ENCODE measurements around the gene CD1C. TPM values are rescaled to one million over a fixed set of nuclear protein-coding genes. Genes with fewer than 3 reads are reported as not detected.

The CD1C gene
- polyA plus RNA-seq, 2 of the 4 experiments (the other 2 are of a cell fraction) = not detected

DNA sequence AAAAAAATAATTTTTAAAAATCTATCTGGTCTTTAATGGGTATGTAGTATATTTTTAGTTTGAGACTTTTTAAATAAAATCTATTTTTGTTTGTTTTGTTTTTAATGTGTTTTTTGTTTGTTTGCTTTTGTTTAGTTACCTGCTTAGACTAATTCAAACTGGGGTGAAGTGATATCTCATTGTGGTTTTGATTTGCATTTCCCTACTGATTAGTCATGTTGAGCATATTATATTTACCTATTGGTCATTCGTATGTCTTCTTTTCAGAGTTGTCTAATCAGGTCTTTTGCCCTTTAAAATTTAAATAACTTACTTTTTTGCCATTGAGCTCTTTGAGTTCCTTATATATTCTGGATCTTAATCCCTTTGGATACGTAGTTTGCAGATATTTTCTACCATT is 21.3 kb downstream of the CD1C start:
- DNase-seq (ENCODE audit: low read depth in 1 of 2, low spot score in 1 of 2) (no peak), FAIRE-seq (no peak), ATAC-seq (no peak)
- CTCF ChIA-PET = no interaction called here
- H3K9me3 ChIP-seq = peaks cover 3% of the 10 kb centered on the region; the same call in 1 of the 3 replicates
- H3K4me2 ChIP-seq = no peak overlapping the region
- H3K4me3 ChIP-seq = no peak overlapping the region
- no peak overlapping the region for H3K27ac ChIP-seq
- no peak for TF ChIP-seq GATA3 (IDR thresholded peaks at IDR 0.05; ENCODE audit: borderline replicate concordance)
- TF ChIP-seq BHLHE40 (IDR thresholded peaks at IDR 0.05; ENCODE audit: low read depth, low read length) = no peak
- TF ChIP-seq FOSB (CRISPR knock-in tag; IDR thresholded peaks at IDR 0.05) = no peak
- no peak for TF ChIP-seq RCOR1 (IDR thresholded peaks at IDR 0.05; ENCODE audit: low read depth, low read length)
- TF ChIP-seq CHD4 (IDR thresholded peaks at IDR 0.05; ENCODE audit: borderline replicate concordance) = no peak
- no peak for TF ChIP-seq CHD2 (IDR thresholded peaks at IDR 0.05; ENCODE audit: low read length, partially characterized antibody)
- TF ChIP-seq, protein P1, sequence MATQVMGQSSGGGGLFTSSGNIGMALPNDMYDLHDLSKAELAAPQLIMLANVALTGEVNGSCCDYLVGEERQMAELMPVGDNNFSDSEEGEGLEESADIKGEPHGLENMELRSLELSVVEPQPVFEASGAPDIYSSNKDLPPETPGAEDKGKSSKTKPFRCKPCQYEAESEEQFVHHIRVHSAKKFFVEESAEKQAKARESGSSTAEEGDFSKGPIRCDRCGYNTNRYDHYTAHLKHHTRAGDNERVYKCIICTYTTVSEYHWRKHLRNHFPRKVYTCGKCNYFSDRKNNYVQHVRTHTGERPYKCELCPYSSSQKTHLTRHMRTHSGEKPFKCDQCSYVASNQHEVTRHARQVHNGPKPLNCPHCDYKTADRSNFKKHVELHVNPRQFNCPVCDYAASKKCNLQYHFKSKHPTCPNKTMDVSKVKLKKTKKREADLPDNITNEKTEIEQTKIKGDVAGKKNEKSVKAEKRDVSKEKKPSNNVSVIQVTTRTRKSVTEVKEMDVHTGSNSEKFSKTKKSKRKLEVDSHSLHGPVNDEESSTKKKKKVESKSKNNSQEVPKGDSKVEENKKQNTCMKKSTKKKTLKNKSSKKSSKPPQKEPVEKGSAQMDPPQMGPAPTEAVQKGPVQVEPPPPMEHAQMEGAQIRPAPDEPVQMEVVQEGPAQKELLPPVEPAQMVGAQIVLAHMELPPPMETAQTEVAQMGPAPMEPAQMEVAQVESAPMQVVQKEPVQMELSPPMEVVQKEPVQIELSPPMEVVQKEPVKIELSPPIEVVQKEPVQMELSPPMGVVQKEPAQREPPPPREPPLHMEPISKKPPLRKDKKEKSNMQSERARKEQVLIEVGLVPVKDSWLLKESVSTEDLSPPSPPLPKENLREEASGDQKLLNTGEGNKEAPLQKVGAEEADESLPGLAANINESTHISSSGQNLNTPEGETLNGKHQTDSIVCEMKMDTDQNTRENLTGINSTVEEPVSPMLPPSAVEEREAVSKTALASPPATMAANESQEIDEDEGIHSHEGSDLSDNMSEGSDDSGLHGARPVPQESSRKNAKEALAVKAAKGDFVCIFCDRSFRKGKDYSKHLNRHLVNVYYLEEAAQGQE (IDR thresholded peaks at IDR 0.05) = no peak
- TF ChIP-seq, protein P2, sequence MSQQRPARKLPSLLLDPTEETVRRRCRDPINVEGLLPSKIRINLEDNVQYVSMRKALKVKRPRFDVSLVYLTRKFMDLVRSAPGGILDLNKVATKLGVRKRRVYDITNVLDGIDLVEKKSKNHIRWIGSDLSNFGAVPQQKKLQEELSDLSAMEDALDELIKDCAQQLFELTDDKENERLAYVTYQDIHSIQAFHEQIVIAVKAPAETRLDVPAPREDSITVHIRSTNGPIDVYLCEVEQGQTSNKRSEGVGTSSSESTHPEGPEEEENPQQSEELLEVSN (IDR thresholded peaks at IDR 0.05; ENCODE audit: borderline replicate concordance, low read depth) = no peak
- no peak for TF ChIP-seq SREBF2 (IDR thresholded peaks at IDR 0.05)
- TF ChIP-seq RARB (CRISPR knock-in tag; IDR thresholded peaks at IDR 0.05) = no peak
- no peaks in the 10 kb centered on the region for H3K4me1 ChIP-seq
- POLR2A ChIA-PET = no interaction called here
- WGBS (ENCODE audit: missing lambda C conversion rate) = 1% methylated on average over 2 of the region's 2 CpGs

DNA sequence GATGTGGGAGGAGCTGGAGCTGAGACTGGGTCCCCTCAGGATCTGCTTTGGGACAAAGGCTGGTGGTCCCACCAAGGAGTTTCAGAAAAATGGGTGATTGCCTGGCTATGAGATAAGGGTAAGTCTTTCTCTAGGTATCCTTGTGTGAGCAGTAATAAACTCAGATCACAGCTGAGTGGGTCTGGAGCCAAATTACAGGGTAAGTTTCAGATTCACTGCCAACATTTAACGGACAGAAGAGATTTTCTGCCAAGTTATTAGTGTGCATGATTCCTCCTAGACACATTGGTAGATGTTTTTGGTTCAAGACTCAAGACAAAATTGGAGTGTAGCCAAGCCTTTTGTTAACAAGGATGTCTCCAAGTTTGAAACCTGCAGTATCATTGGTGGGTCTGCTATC is 34.1 kb downstream of the CD1C start:
- DNase-seq (ENCODE audit: low read depth in 1 of 2, low spot score in 1 of 2) (no peak), FAIRE-seq (no peak), ATAC-seq (no peak)
- H3K4me3 ChIP-seq = no peak overlapping the region
- CTCF ChIA-PET = no interaction called here
- TF ChIP-seq FOXS1 (CRISPR knock-in tag; IDR thresholded peaks at IDR 0.05) (no peak), FOSB (CRISPR knock-in tag; IDR thresholded peaks at IDR 0.05) (no peak), RCOR1 (IDR thresholded peaks at IDR 0.05; ENCODE audit: low read depth, low read length) (no peak), RFX5 (IDR thresholded peaks at IDR 0.05) (no peak), KDM1A (IDR thresholded peaks at IDR 0.05; ENCODE audit: low read depth) (no peak), MYC (IDR thresholded peaks at IDR 0.05; ENCODE audit: borderline replicate concordance, low read length) (no peak)
- TF ChIP-seq, protein P3, sequence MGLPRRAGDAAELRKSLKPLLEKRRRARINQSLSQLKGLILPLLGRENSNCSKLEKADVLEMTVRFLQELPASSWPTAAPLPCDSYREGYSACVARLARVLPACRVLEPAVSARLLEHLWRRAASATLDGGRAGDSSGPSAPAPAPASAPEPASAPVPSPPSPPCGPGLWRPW (IDR thresholded peaks at IDR 0.05) = no peak
- H3K4me1 ChIP-seq = no peaks in the 10 kb centered on the region
- WGBS (ENCODE audit: missing lambda C conversion rate) = 0% methylated on average over 1 of the region's 1 CpG
- no peak overlapping the region for H3K27ac ChIP-seq
- POLR2A ChIA-PET = no interaction called here
- no peak overlapping the region for H3K4me2 ChIP-seq
- no peaks in the 10 kb centered on the region for H3K9me3 ChIP-seq

DNA sequence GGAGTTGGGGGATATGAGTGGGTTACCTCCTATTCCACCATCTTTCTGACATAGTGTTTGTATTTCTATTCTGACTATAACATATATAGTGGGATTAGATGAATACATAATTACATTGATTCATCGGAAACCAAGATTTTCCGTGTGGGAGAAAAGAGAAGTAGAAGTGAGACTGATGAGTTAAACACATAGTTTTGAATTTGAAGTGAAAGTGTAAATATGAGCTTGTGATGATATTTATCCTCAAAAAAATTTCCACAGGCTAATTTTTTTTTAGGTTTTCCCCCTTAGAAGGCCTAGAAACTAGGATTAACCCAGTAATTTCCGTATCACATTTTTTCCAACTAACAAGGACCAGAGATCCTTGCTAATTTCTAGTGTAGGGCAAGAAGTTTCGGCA is 34.7 kb downstream of the CD1C start:
- FAIRE-seq (no peak), ATAC-seq (no peak), DNase-seq (ENCODE audit: low read depth in 1 of 2, low spot score in 1 of 2) (no peak)
- no peak overlapping the region for H3K4me3 ChIP-seq
- no peak overlapping the region for H3K27ac ChIP-seq
- H3K9me3 ChIP-seq = no peaks in the 10 kb centered on the region
- no peak for TF ChIP-seq HOXB13 (CRISPR knock-in tag; IDR thresholded peaks at IDR 0.05; ENCODE audit: low read depth)
- no peak for TF ChIP-seq HOXA7 (CRISPR knock-in tag; IDR thresholded peaks at IDR 0.05)
- TF ChIP-seq POLR2A (IDR thresholded peaks at IDR 0.05; ENCODE audit: low read length) = no peak
- no peak for TF ChIP-seq SREBF2 (IDR thresholded peaks at IDR 0.05)
- no peak for TF ChIP-seq ZNF302 (CRISPR knock-in tag; IDR thresholded peaks at IDR 0.05)
- no peak for TF ChIP-seq ZFP36 (IDR thresholded peaks at IDR 0.05; ENCODE audit: borderline replicate concordance, partially characterized antibody)
- no peak for TF ChIP-seq HEYL (CRISPR knock-in tag; IDR thresholded peaks at IDR 0.05)
- no peak for TF ChIP-seq JUN (IDR thresholded peaks at IDR 0.05)
- TF ChIP-seq FOXS1 (CRISPR knock-in tag; IDR thresholded peaks at IDR 0.05) = no peak
- TF ChIP-seq KDM1A (IDR thresholded peaks at IDR 0.05; ENCODE audit: low read depth) = no peak
- no peak for TF ChIP-seq MYC (IDR thresholded peaks at IDR 0.05; ENCODE audit: borderline replicate concordance, low read length)
- H3K4me1 ChIP-seq = no peaks in the 10 kb centered on the region
- CTCF ChIA-PET = no interaction called here
- no peak overlapping the region for H3K4me2 ChIP-seq
- WGBS (ENCODE audit: missing lambda C conversion rate) = 34% methylated on average over 4 of the region's 4 CpGs
- POLR2A ChIA-PET = no interaction called here

Measured in A549 (cell line).